Stimulated activated naive B cell treated with anti-CD40 and anti-IgM and Interleukin-4, amounts not matched to agents 10 μg/mL and 1 μg/mL and 100 μg/mL, for 72 hours (primary cell): ENCODE data around the gene BMPR1B.

ENCODE experiments used
- ATAC-seq, 2 donors: fragments of 150-1000 bp; cut with Tn5 transposase; replicated peaks; 2 replicates each; pipeline ENCODE4 v1.10.0; 2021; ENCODE audit warnings: moderate library complexity in 1 of 2
- DNase-seq: peaks from one replicate; pipeline ENCODE4 v3.0.0; 2021
- H3K27ac Mint-ChIP-seq: one replicate; pipeline ENCODE4 v1.8.0; 2022; ENCODE audit warnings: mild to moderate bottlenecking, mixed read lengths
- H3K27me3 Mint-ChIP-seq, 2 donors: one replicate each; pipeline ENCODE4 v1.8.0; 2022; ENCODE audit warnings: mixed read lengths in 2 of 2
- H3K36me3 Mint-ChIP-seq, 2 donors: one replicate each; pipeline ENCODE4 v1.8.0; 2022; ENCODE audit warnings: mixed read lengths in 2 of 2, mild to moderate bottlenecking in 1 of 2
- H3K4me1 Mint-ChIP-seq, 2 donors: one replicate each; pipeline ENCODE4 v1.8.0; 2022; ENCODE audit warnings: mixed read lengths in 2 of 2, mild to moderate bottlenecking in 1 of 2
- H3K4me3 Mint-ChIP-seq, 2 donors: one replicate each; pipeline ENCODE4 v1.8.0; 2022; ENCODE audit warnings: mild to moderate bottlenecking in 2 of 2, mixed read lengths in 2 of 2, moderate library complexity in 1 of 2
- H3K9me3 Mint-ChIP-seq, 2 donors: one replicate each; pipeline ENCODE4 v1.8.0; 2022; ENCODE audit warnings: mixed read lengths in 2 of 2, mild to moderate bottlenecking in 1 of 2

Gene BMPR1B

GRCh38 chr4:95007998-95008397, 250.2 kb downstream of the BMPR1B start:
- H3K27me3 Mint-ChIP-seq = no peaks in the 10 kb centered on the region
- no peak overlapping the region for H3K27ac Mint-ChIP-seq
- no peaks in the 10 kb centered on the region for H3K9me3 Mint-ChIP-seq
- no peaks in the 10 kb centered on the region for H3K36me3 Mint-ChIP-seq
- H3K4me3 Mint-ChIP-seq = no peak overlapping the region
- ATAC-seq (no peak), DNase-seq (no peak)
- H3K4me1 Mint-ChIP-seq = no peaks in the 10 kb centered on the region

GRCh38 chr4:95013236-95013635, 255.5 kb downstream of the BMPR1B start:
- Mint-ChIP-seq H3K4me3 (no peak overlapping the region), H3K4me1 (no peaks in the 10 kb centered on the region), H3K9me3 (no peaks in the 10 kb centered on the region), H3K36me3 (no peaks in the 10 kb centered on the region), H3K27me3 (no peaks in the 10 kb centered on the region), H3K27ac (no peak overlapping the region)
- DNase-seq (no peak), ATAC-seq (no peak)

- no peaks in the 10 kb centered on the region for H3K9me3 Mint-ChIP-seq
- H3K4me1 Mint-ChIP-seq = no peaks in the 10 kb centered on the region
- no peak overlapping the region for H3K27ac Mint-ChIP-seq
- no peak for ATAC-seq
- H3K27me3 Mint-ChIP-seq = no peaks in the 10 kb centered on the region
- H3K4me3 Mint-ChIP-seq = no peak overlapping the region
- no peak for DNase-seq
- no peaks in the 10 kb centered on the region for H3K36me3 Mint-ChIP-seq
Observed at GRCh38 chr4:95014068-95014467, 256.3 kb downstream of the BMPR1B start.

- Mint-ChIP-seq H3K4me1 (no peaks in the 10 kb centered on the region), H3K27me3 (no peaks in the 10 kb centered on the region), H3K9me3 (no peaks in the 10 kb centered on the region), H3K27ac (no peak overlapping the region), H3K4me3 (no peak overlapping the region), H3K36me3 (no peaks in the 10 kb centered on the region)
- ATAC-seq (no peak), DNase-seq (no peak)
Observed at GRCh38 chr4:95017305-95018064, 259.7 kb downstream of the BMPR1B start.

- Mint-ChIP-seq H3K9me3 (no peaks in the 10 kb centered on the region), H3K36me3 (no peaks in the 10 kb centered on the region), H3K27me3 (no peaks in the 10 kb centered on the region), H3K4me1 (no peaks in the 10 kb centered on the region), H3K4me3 (no peak overlapping the region), H3K27ac (no peak overlapping the region)
- DNase-seq (no peak), ATAC-seq (no peak)
Observed at GRCh38 chr4:95018785-95019184, 261.0 kb downstream of the BMPR1B start.

DNA sequence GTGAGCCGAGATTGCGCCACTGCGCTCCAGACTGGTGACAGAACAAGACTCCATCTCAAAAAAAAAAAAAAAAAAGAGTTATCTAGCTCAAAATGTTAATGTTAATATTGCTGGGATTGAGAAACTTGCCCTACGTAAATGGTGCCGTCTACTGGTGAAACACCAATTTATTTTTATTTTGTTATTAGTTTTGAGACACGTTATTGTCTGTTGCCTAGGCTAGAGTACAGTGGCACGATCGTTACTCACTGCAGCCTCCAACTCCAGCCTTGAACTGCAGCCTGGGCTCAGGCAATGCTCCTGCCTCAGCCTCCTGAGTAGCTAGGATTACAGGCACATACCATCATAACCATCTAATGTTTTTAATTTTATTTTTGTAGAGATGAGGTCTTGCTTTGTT, 262.8 kb downstream of the BMPR1B start:
- H3K4me1 Mint-ChIP-seq = no peaks in the 10 kb centered on the region
- H3K27me3 Mint-ChIP-seq = no peaks in the 10 kb centered on the region
- ATAC-seq = no peak
- H3K27ac Mint-ChIP-seq = no peak overlapping the region
- no peak overlapping the region for H3K4me3 Mint-ChIP-seq
- no peak for DNase-seq
- no peaks in the 10 kb centered on the region for H3K9me3 Mint-ChIP-seq
- no peaks in the 10 kb centered on the region for H3K36me3 Mint-ChIP-seq

DNA sequence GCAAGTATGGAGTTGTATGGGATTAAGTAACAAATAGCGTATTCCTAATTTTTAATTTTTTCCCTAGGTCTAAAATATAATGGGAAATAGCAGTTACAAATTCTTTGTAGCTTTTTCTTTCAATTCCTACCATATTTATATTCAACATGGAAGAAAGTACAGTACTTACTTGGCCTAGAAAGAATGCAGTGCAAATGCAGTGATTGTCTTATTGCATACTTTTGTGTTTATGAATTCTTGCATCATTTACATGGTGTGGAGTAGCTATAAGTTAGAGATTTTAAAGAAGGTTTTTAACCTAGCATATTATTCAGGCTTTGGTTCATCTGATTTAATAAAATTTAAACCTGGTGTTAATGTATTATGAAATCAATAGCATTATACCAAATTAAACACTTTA, 263.3 kb downstream of the BMPR1B start:
- DNase-seq = no peak
- Mint-ChIP-seq H3K27ac (no peak overlapping the region), H3K4me1 (no peaks in the 10 kb centered on the region), H3K4me3 (no peak overlapping the region), H3K27me3 (no peaks in the 10 kb centered on the region), H3K9me3 (no peaks in the 10 kb centered on the region), H3K36me3 (no peaks in the 10 kb centered on the region)
- ATAC-seq = no peak

GRCh38 chr4:95023110-95023509, 265.4 kb downstream of the BMPR1B start:
- H3K4me1 Mint-ChIP-seq = no peaks in the 10 kb centered on the region
- no peaks in the 10 kb centered on the region for H3K9me3 Mint-ChIP-seq
- ATAC-seq (no peak), DNase-seq (no peak)
- H3K27me3 Mint-ChIP-seq = no peaks in the 10 kb centered on the region
- no peaks in the 10 kb centered on the region for H3K36me3 Mint-ChIP-seq
- H3K27ac Mint-ChIP-seq = no peak overlapping the region
- H3K4me3 Mint-ChIP-seq = no peak overlapping the region

GRCh38 chr4:95027905-95028618, 270.3 kb downstream of the BMPR1B start:
- DNase-seq (no peak), ATAC-seq (no peak)
- Mint-ChIP-seq H3K36me3 (no peaks in the 10 kb centered on the region), H3K4me1 (no peaks in the 10 kb centered on the region), H3K9me3 (peaks cover 0 to 5% of the 10 kb centered on the region in 2 donors), H3K27me3 (no peaks in the 10 kb centered on the region), H3K4me3 (no peak overlapping the region), H3K27ac (no peak overlapping the region)

DNA sequence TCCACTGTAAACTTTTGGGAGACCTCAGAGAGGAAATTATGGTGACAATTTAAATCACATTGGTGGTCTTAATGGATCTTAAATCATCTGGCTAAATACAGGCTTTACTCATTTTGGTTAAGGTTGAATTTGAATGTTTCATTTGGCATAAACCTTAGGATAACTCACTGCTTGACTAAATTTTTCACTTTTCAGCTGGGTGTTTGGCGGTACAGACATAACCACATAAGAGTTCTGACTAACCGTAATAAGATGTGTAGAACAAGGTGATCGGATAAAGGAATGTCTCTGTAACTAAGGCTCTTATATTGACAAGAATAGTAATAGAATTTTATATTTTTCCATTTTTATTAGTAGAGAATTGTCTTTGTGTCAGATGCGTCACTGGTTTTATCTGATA, 281.0 kb downstream of the BMPR1B start:
- H3K36me3 Mint-ChIP-seq = no peaks in the 10 kb centered on the region
- H3K4me1 Mint-ChIP-seq = no peaks in the 10 kb centered on the region
- no peak overlapping the region for H3K4me3 Mint-ChIP-seq
- DNase-seq (no peak), ATAC-seq (no peak)
- peaks cover 0 to 4% of the 10 kb centered on the region in 2 donors for H3K9me3 Mint-ChIP-seq
- H3K27ac Mint-ChIP-seq = no peak overlapping the region
- H3K27me3 Mint-ChIP-seq = no peaks in the 10 kb centered on the region

DNA sequence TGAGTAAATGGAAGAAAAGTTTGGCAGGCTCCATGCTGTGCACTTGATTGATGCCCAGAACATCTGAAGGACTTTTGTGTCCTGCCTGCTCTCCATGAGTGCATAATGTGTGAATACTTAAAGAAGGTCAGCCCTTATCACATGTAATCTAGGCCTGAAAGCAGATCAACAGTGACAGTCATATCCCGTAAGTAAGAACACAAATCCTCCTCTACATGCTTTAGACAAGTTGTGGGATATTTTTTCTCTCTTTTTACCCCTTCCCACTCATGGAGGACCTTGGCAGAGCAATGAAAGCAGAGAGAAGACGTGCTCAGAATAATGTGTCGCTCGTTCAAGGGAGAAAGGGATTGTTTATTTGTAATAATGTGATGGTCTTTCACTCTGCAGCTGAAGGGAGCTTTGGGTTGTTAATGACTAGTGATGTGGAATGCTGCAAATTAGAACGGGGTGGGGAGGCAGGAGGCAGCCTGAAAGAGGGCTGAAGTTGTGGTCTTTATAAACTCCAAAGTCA, 286.6 kb downstream of the BMPR1B start:
- ATAC-seq (no peak), DNase-seq (no peak)
- H3K9me3 Mint-ChIP-seq = no peaks in the 10 kb centered on the region
- no peaks in the 10 kb centered on the region for H3K4me1 Mint-ChIP-seq
- no peaks in the 10 kb centered on the region for H3K27me3 Mint-ChIP-seq
- no peaks in the 10 kb centered on the region for H3K36me3 Mint-ChIP-seq
- no peak overlapping the region for H3K27ac Mint-ChIP-seq
- H3K4me3 Mint-ChIP-seq = no peak overlapping the region

DNA sequence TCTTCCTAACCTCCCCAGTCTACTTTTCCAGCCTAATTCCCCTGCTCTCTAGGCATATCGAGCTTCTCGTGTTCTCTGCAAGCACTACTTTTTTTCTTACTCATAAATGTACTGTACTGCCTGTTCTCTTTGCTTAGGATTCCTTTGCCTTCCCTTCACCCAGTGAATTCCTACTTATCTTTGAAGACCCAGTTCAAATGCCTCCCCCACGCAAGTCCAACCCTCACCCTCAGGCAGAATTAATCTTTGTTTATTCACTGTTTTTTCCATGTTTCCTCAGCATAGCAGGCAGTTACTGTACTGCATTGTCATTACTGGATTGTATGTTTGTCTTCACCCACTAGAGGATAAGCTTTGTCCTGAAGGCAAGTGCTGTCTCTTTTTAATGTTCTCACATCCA, 287.7 kb downstream of the BMPR1B start:
- H3K4me3 Mint-ChIP-seq = no peak overlapping the region
- H3K36me3 Mint-ChIP-seq = no peaks in the 10 kb centered on the region
- H3K27me3 Mint-ChIP-seq = no peaks in the 10 kb centered on the region
- H3K4me1 Mint-ChIP-seq = no peaks in the 10 kb centered on the region
- ATAC-seq (no peak), DNase-seq (no peak)
- H3K9me3 Mint-ChIP-seq = no peaks in the 10 kb centered on the region
- no peak overlapping the region for H3K27ac Mint-ChIP-seq

- no peak for ATAC-seq
- Mint-ChIP-seq H3K4me1 (no peaks in the 10 kb centered on the region), H3K9me3 (no peaks in the 10 kb centered on the region), H3K27ac (no peak overlapping the region), H3K4me3 (no peak overlapping the region), H3K36me3 (no peaks in the 10 kb centered on the region), H3K27me3 (no peaks in the 10 kb centered on the region)
- no peak for DNase-seq
Observed at GRCh38 chr4:95048296-95048695, 290.5 kb downstream of the BMPR1B start.

GRCh38 chr4:95049551-95050233, 291.9 kb downstream of the BMPR1B start:
- H3K4me3 Mint-ChIP-seq = no peak overlapping the region
- DNase-seq (no peak), ATAC-seq (no peak)
- H3K27ac Mint-ChIP-seq = no peak overlapping the region
- H3K36me3 Mint-ChIP-seq = no peaks in the 10 kb centered on the region
- no peaks in the 10 kb centered on the region for H3K9me3 Mint-ChIP-seq
- no peaks in the 10 kb centered on the region for H3K27me3 Mint-ChIP-seq
- no peaks in the 10 kb centered on the region for H3K4me1 Mint-ChIP-seq
